Transverse colon (tissue), 4 donors: ENCODE data around the gene TRIM9. TPM values are rescaled to one million over a fixed set of nuclear protein-coding genes. Genes with fewer than 3 reads are reported as not detected.

ENCODE experiments used
- DNase-seq: peaks from one replicate; pipeline ENCODE4 v3.0.0-alpha.2; 2019
- H3K27ac ChIP-seq, 4 donors: fragments of 200-600 bp; sonication (generic); 2 replicates each; pipeline ENCODE4 v1.5.1; 2016 to 2018; ENCODE audit warnings: inconsistent platforms in 4 of 4
- H3K27me3 ChIP-seq: fragments of 200-600 bp; sonication (generic); 2 replicates; pipeline ENCODE4 v1.5.1; 2017; ENCODE audit warnings: inconsistent platforms
- H3K36me3 ChIP-seq, 4 donors: fragments of 200-600 bp; sonication (generic); 2 replicates each; pipeline ENCODE4 v1.5.1; 2017 to 2019; ENCODE audit warnings: inconsistent platforms in 4 of 4
- H3K4me1 ChIP-seq, 4 donors: fragments of 200-600 bp; sonication (generic); 2 replicates each; pipeline ENCODE4 v1.5.1; 2017 to 2020; ENCODE audit warnings: inconsistent platforms in 4 of 4
- H3K4me3 ChIP-seq, 4 donors: fragments of 200-600 bp; sonication (generic); 1 replicate in 1 of 4; 2 replicates in 3 of 4; pipeline versions ENCODE4 v1.5.1 to v1.6.1; 2017 to 2019; ENCODE audit warnings: inconsistent platforms in 4 of 4
- H3K9me3 ChIP-seq, 2 donors: fragments of 200-600 bp; sonication (generic); 2 replicates each; pipeline ENCODE4 v1.5.1; 2017 to 2019; ENCODE audit warnings: inconsistent platforms in 2 of 2
- CTCF ChIP-seq, 5 experiments: fragments of 200-600 bp in 3 of 5; fragments of 450-650 bp in 2 of 5; sonication (generic) in 3 of 5; IDR thresholded peaks; 1 replicate in 2 of 5; 2 replicates in 3 of 5; pipeline ENCODE4 v1.5.1; 2016 to 2017; ENCODE audit warnings: antibody characterized with exemption in 5 of 5, inconsistent platforms in 3 of 5, mild to moderate bottlenecking in 2 of 5, moderate library complexity in 1 of 5
- EP300 ChIP-seq: sonication (generic); formaldehyde crosslinking; IDR thresholded peaks from one replicate; pipeline ENCODE4 v1.6.1; 2017; ENCODE audit warnings: antibody characterized with exemption, low read depth
- POLR2A ChIP-seq: fragments of 450-650 bp; IDR thresholded peaks from one replicate; pipeline ENCODE4 v1.6.1; 2016; ENCODE audit warnings: antibody characterized with exemption, mild to moderate bottlenecking, moderate library complexity
- POLR2AphosphoS5 ChIP-seq, 3 donors: sonication (generic); formaldehyde crosslinking; IDR thresholded peaks; one replicate each; pipeline ENCODE4 v1.6.1; 2016; ENCODE audit warnings: antibody characterized with exemption in 3 of 3
- WGBS, 2 donors: methylation state at CpG; one replicate each; pipeline ENCODE4 v1.1.5; 2018; ENCODE audit warnings: low coverage in 1 of 2; 5-methylcytosine and 5-hydroxymethylcytosine counted together
- in situ Hi-C, 4 donors: fragments of 200-750 bp; cut with MboI; loops; one replicate each; pipeline versions ENCODE4 v1.15.0 to v1.15.1; 2017; ENCODE audit warnings: low sequenced_read_pairs in 3 of 4, low pct_ligation_motif_present in 1 of 4, low pct_unique_long_range_greater_than_20kb in 1 of 4
- intact Hi-C: fragments of 100-400 bp; cut with DNase I; formaldehyde crosslinking; loops from one replicate; pipeline ENCODE4 v1.15.1; 2023; ENCODE audit warnings: low total_unique reads
- total RNA-seq, 4 donors: library from RNA; depleted of rRNA; stranded (reverse); fragments of >200 nt; gene quantifications; one replicate each; pipeline ENCODE4 v1.1.0, GENCODE V29; 2016

TRIM9 gene
- 10 to 100 TPM in 3 of 4 donors, 1 to 10 TPM in 1; 9.2 to 21.3 (median 16.1) TPM for total RNA-seq

GRCh38 chr14:51094901-51095853 is at the start of gene TRIM9:
Gene TRIM9, minus strand, starts transcription at chr14:51095105. Its CDS starts 166 bp downstream, at chr14:51094939.
- WGBS, 2 donors = 1% methylated on average over 42 of the region's 83 CpGs; no CpG with 5 or more reads in 1 of the 2 donors
- Histone ChIP-seq H3K36me3 (no peaks in the 10 kb centered on the region), H3K27ac (peak within 1 kb of the TSS; percentile 70 to 84 (median 80)), H3K4me3 (peak within 1 kb of the TSS; percentile 38 to 93 (median 52)), H3K9me3 (no peaks in the 10 kb centered on the region), H3K27me3 (peaks cover 28% of the 10 kb centered on the region), H3K4me1 (peaks cover 0 to 26% (median 22%) of the 10 kb centered on the region in 4 donors)
- intact Hi-C loops = loop anchor here (10.0 kb wide), 1 partner anchor 140 kb away; no protein-coding TSS in a partner anchor
- in situ Hi-C loops = no loop called here
- peak; percentile 96 for DNase-seq
- TF ChIP-seq POLR2A = peak; percentile 25
- TF ChIP-seq CTCF (IDR thresholded peaks at IDR 0.05) = no peak
- TF ChIP-seq EP300 = no peak
- peak; percentile 57 to 64 (median 59) for TF ChIP-seq POLR2AphosphoS5 (IDR thresholded peaks at IDR 0.05)

DNA sequence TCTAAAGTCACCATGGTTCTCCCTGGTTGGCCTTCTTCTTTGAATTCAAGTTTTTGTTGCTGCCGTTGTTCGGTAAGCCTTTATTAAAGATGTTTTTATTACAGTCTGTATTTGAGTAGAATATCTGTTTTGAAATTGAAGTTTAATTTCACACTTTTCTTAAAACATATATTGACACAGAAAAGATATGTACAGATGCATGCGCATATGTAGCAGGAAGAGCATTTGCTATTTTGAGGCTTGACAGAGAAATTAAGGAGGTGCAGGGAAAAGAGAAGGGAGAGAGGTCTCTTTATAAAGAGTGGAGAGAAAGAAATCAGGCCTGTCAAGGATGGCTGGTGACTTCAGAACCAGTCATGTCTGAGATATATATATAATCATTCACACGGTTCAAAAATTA is 46.0 kb upstream of the TRIM9 start:
- Histone ChIP-seq H3K4me1 (peaks cover 0 to 14% (median 2%) of the 10 kb centered on the region in 4 donors), H3K9me3 (no peaks in the 10 kb centered on the region), H3K27me3 (no peaks in the 10 kb centered on the region), H3K36me3 (no peaks in the 10 kb centered on the region), H3K4me3 (no peak overlapping the region), H3K27ac (no peak overlapping the region)
- in situ Hi-C loops = no loop called here
- 96 to 98% methylated on average over 4 of the region's 4 CpGs for WGBS, 2 donors
- DNase-seq = no peak
- intact Hi-C loops = no loop called here
- no peak for TF ChIP-seq EP300
- no peak for TF ChIP-seq POLR2AphosphoS5 (IDR thresholded peaks at IDR 0.05)
- no peak for TF ChIP-seq POLR2A
- no peak for TF ChIP-seq CTCF (IDR thresholded peaks at IDR 0.05)

DNA sequence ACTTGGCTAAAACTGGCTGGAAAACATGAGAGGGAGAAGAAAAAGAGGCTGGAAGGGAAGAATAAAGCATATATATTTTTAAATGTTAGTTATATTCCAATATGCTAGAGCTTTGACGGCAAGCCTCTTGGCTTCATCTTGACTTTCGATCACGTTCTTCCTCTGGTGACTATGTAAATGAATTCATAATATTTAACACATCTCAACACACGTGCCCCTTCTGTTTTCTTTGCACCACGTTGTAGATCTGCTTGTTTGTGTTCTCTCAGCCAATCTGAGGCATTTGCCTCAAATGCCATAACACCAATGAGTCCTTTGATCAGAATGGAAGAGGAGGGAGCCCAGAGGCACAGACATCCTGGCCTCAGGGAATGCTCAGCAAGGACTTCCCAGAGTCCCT is 45.4 kb upstream of the TRIM9 start:
- no peaks in the 10 kb centered on the region for H3K9me3 ChIP-seq
- intact Hi-C loops (no loop called here), in situ Hi-C loops (no loop called here)
- TF ChIP-seq POLR2AphosphoS5 (IDR thresholded peaks at IDR 0.05) (no peak), CTCF (IDR thresholded peaks at IDR 0.05) (no peak), POLR2A (no peak), EP300 (no peak)
- peaks cover 0 to 14% (median 2%) of the 10 kb centered on the region in 4 donors for H3K4me1 ChIP-seq
- H3K36me3 ChIP-seq = no peaks in the 10 kb centered on the region
- H3K27me3 ChIP-seq = no peaks in the 10 kb centered on the region
- H3K4me3 ChIP-seq = no peak overlapping the region
- WGBS, 2 donors = 82 to 86% methylated on average over 4 to 5 of the region's 5 CpGs
- H3K27ac ChIP-seq = no peak overlapping the region
- no peak for DNase-seq

GRCh38 chr14:51139121-51139681 is 44.3 kb upstream of the TRIM9 start:
- Histone ChIP-seq H3K27ac (peak overlapping the region; percentile 47 to 74 (median 70)), H3K9me3 (no peaks in the 10 kb centered on the region), H3K4me1 (peaks cover 0 to 14% (median 2%) of the 10 kb centered on the region in 4 donors), H3K36me3 (no peaks in the 10 kb centered on the region), H3K27me3 (no peaks in the 10 kb centered on the region), H3K4me3 (peak overlapping the region in 1 of 4 donors; percentile 24)
- intact Hi-C loops (no loop called here), in situ Hi-C loops (no loop called here)
- DNase-seq = peak; percentile 64
- TF ChIP-seq POLR2A (peak; percentile 67), EP300 (no peak), POLR2AphosphoS5 (IDR thresholded peaks at IDR 0.05) (peak in 2 of 3 donors; percentile 68 to 83), CTCF (IDR thresholded peaks at IDR 0.05) (peak in 2 of 5 experiments; percentile 21 to 44)
- 44 to 67% methylated on average over 1 to 6 of the region's 6 CpGs for WGBS, 2 donors
